Activated naive CD8-positive, alpha-beta T cell treated with anti-CD3 and anti-CD28 coated beads, Interleukin-2, amount 10 ng/mL, durations not matched to agents 7 days and 5 days (primary cell): ENCODE results near the gene PPIP5K1. TPM values are rescaled to one million over a fixed set of nuclear protein-coding genes. Genes with fewer than 3 reads are reported as not detected.
A peak's percentile ranks its signal among the peaks of the same experiment; 100 is the strongest.
"Not testable (repeated sequence)": the region's sequence is repeated elsewhere in the genome, so short reads cannot be mapped to it uniquely, and the experiment has no call there.

Experiments
- ATAC-seq: fragments of 150-1000 bp; cut with Tn5 transposase; one replicate; pipeline ENCODE4 v1.10.0; 2021; ENCODE audit warnings: low read depth, moderate library complexity
- POLR2A ChIA-PET: fragments of 350-600 bp; sonication (Branson Sonifier 250); formaldehyde crosslinking; loops from one replicate; lab custom pipeline; 2021; ENCODE audit warnings: antibody characterized with exemption; lab: Charles Lee
- DNase-seq: peaks from one replicate; pipeline ENCODE4 v3.0.0; 2021
- H3K27ac Mint-ChIP-seq: one replicate; pipeline ENCODE4 v1.8.0; 2022; ENCODE audit warnings: mild to moderate bottlenecking, mixed read lengths
- H3K27me3 Mint-ChIP-seq: one replicate; pipeline ENCODE4 v1.8.0; 2022; ENCODE audit warnings: mild to moderate bottlenecking, moderate library complexity, mixed read lengths
- H3K36me3 Mint-ChIP-seq: one replicate; pipeline ENCODE4 v1.8.0; 2021; ENCODE audit warnings: mild to moderate bottlenecking, mixed read lengths
- H3K4me1 Mint-ChIP-seq: one replicate; pipeline ENCODE4 v1.8.0; 2021; ENCODE audit warnings: mixed read lengths
- H3K4me3 Mint-ChIP-seq: one replicate; pipeline ENCODE4 v1.8.0; 2022; ENCODE audit warnings: mild to moderate bottlenecking, moderate library complexity, mixed read lengths
- H3K9me3 Mint-ChIP-seq: one replicate; pipeline ENCODE4 v1.8.0; 2021; ENCODE audit warnings: mixed read lengths
- total RNA-seq, 2 experiments: library from RNA; stranded (reverse); gene quantifications; one replicate each; pipeline ENCODE4 v1.2.3, GENCODE V29; 2021

Gene PPIP5K1
- 10 to 100 TPM; 30.7 to 36.8 TPM for total RNA-seq

- H3K4me3 Mint-ChIP-seq, POLR2A ChIA-PET, H3K4me1 Mint-ChIP-seq, DNase-seq, H3K27me3 Mint-ChIP-seq, H3K9me3 Mint-ChIP-seq, H3K27ac Mint-ChIP-seq, H3K36me3 Mint-ChIP-seq: not testable (repeated sequence)
- peak; percentile 99 for ATAC-seq
Measured at GRCh38 chr15:43589778-43590466, at the start of gene PPIP5K1. TSS of gene PPIP5K1 (minus strand) at chr15:43590208. CDS start at chr15:43584504, 5,704 bp downstream.

GRCh38 chr15:43638464-43639204, 48.6 kb upstream of the PPIP5K1 start:
- not testable (repeated sequence) for H3K4me1 Mint-ChIP-seq, DNase-seq, H3K9me3 Mint-ChIP-seq, H3K4me3 Mint-ChIP-seq, H3K36me3 Mint-ChIP-seq, H3K27me3 Mint-ChIP-seq, H3K27ac Mint-ChIP-seq, ATAC-seq
- POLR2A ChIA-PET: interaction anchor here (0.6 kb wide), 1 partner anchor 12 kb away, joined by 5 read pairs; no protein-coding TSS in a partner anchor

GRCh38 chr15:43626937-43627336, 36.9 kb upstream of the PPIP5K1 start:
- POLR2A ChIA-PET, H3K27ac Mint-ChIP-seq: not testable (repeated sequence)

GRCh38 chr15:43625106-43625505, 35.1 kb upstream of the PPIP5K1 start:
- H3K4me3 Mint-ChIP-seq: no peak overlapping the region
- no peaks in the 10 kb centered on the region for H3K9me3 Mint-ChIP-seq
- no peaks in the 10 kb centered on the region for H3K4me1 Mint-ChIP-seq
- H3K36me3 Mint-ChIP-seq: no peaks in the 10 kb centered on the region
- DNase-seq (no peak), ATAC-seq (no peak)
- no peak overlapping the region for H3K27ac Mint-ChIP-seq
- POLR2A ChIA-PET: no interaction called here
- H3K27me3 Mint-ChIP-seq: peaks cover 6% of the 10 kb centered on the region

More at GRCh38 chr15:43626937-43627336, 36.9 kb upstream of the PPIP5K1 start:
- H3K9me3 Mint-ChIP-seq, H3K4me1 Mint-ChIP-seq, H3K36me3 Mint-ChIP-seq, H3K27me3 Mint-ChIP-seq, DNase-seq, H3K4me3 Mint-ChIP-seq, ATAC-seq: not testable (repeated sequence)

- H3K36me3 Mint-ChIP-seq, H3K4me1 Mint-ChIP-seq, H3K9me3 Mint-ChIP-seq, H3K27ac Mint-ChIP-seq, H3K4me3 Mint-ChIP-seq, POLR2A ChIA-PET, DNase-seq, ATAC-seq, H3K27me3 Mint-ChIP-seq: not testable (repeated sequence)
Measured at GRCh38 chr15:43622068-43622799, 32.2 kb upstream of the PPIP5K1 start.

GRCh38 chr15:43618700-43619099, 28.7 kb upstream of the PPIP5K1 start, which contains the start of gene STRC:
TSS of gene STRC (minus strand) at chr15:43618800. CDS start at chr15:43618722, 78 bp downstream.
- H3K9me3 Mint-ChIP-seq, H3K4me3 Mint-ChIP-seq, H3K4me1 Mint-ChIP-seq, ATAC-seq, H3K27me3 Mint-ChIP-seq, POLR2A ChIA-PET, H3K27ac Mint-ChIP-seq, H3K36me3 Mint-ChIP-seq, DNase-seq: not testable (repeated sequence)

- DNase-seq, H3K9me3 Mint-ChIP-seq, H3K27ac Mint-ChIP-seq, POLR2A ChIA-PET, H3K27me3 Mint-ChIP-seq, ATAC-seq, H3K4me1 Mint-ChIP-seq, H3K36me3 Mint-ChIP-seq, H3K4me3 Mint-ChIP-seq: not testable (repeated sequence)
Measured at GRCh38 chr15:43617750-43618149, 27.7 kb upstream of the PPIP5K1 start.

GRCh38 chr15:43602233-43602632, 12.2 kb upstream of the PPIP5K1 start:
- ATAC-seq, H3K4me3 Mint-ChIP-seq, H3K4me1 Mint-ChIP-seq, H3K27ac Mint-ChIP-seq, H3K27me3 Mint-ChIP-seq, H3K9me3 Mint-ChIP-seq, H3K36me3 Mint-ChIP-seq, POLR2A ChIA-PET, DNase-seq: not testable (repeated sequence)

- H3K27ac Mint-ChIP-seq, DNase-seq, H3K4me3 Mint-ChIP-seq, H3K9me3 Mint-ChIP-seq, H3K4me1 Mint-ChIP-seq, H3K27me3 Mint-ChIP-seq, ATAC-seq, H3K36me3 Mint-ChIP-seq, POLR2A ChIA-PET: not testable (repeated sequence)
Measured at GRCh38 chr15:43600200-43600599, 10.2 kb upstream of the PPIP5K1 start.

- H3K36me3 Mint-ChIP-seq, H3K4me1 Mint-ChIP-seq, H3K9me3 Mint-ChIP-seq, POLR2A ChIA-PET, ATAC-seq, H3K4me3 Mint-ChIP-seq, H3K27me3 Mint-ChIP-seq, DNase-seq, H3K27ac Mint-ChIP-seq: not testable (repeated sequence)
Measured at GRCh38 chr15:43599131-43599530, 9.1 kb upstream of the PPIP5K1 start.

GRCh38 chr15:43593328-43594190, 3.6 kb upstream of the PPIP5K1 start, which contains the start of gene CKMT1B:
TSS of gene CKMT1B (plus strand) at chr15:43594027. CDS start at chr15:43594219, 192 bp downstream.
- H3K36me3 Mint-ChIP-seq, DNase-seq, POLR2A ChIA-PET, H3K27ac Mint-ChIP-seq, H3K4me1 Mint-ChIP-seq, H3K4me3 Mint-ChIP-seq, H3K27me3 Mint-ChIP-seq, H3K9me3 Mint-ChIP-seq: not testable (repeated sequence)
- peak; percentile 29 for ATAC-seq

- H3K36me3 Mint-ChIP-seq, H3K27me3 Mint-ChIP-seq, ATAC-seq, H3K27ac Mint-ChIP-seq, H3K4me1 Mint-ChIP-seq, DNase-seq, H3K4me3 Mint-ChIP-seq, H3K9me3 Mint-ChIP-seq, POLR2A ChIA-PET: not testable (repeated sequence)
Measured at GRCh38 chr15:43592841-43593240, 2.8 kb upstream of the PPIP5K1 start.

- H3K4me3 Mint-ChIP-seq, H3K4me1 Mint-ChIP-seq, H3K27ac Mint-ChIP-seq, H3K27me3 Mint-ChIP-seq, POLR2A ChIA-PET, DNase-seq, H3K9me3 Mint-ChIP-seq, ATAC-seq, H3K36me3 Mint-ChIP-seq: not testable (repeated sequence)
Measured at GRCh38 chr15:43574607-43575006, 15.4 kb downstream of the PPIP5K1 start.
